Peyer's patch (tissue), 4 donors: ENCODE measurements around the gene PPP1CC. TPM values are rescaled to one million over a fixed set of nuclear protein-coding genes. Genes with fewer than 3 reads are reported as not detected.

Experiments
- DNase-seq, 3 donors: peaks; one replicate each; pipeline ENCODE4 v3.0.0-alpha.2; 2017 to 2019
- H3K27ac ChIP-seq, 4 donors: fragments of 200-600 bp; sonication (generic); one replicate each; pipeline ENCODE4 v1.5.1; 2016 to 2019
- H3K27me3 ChIP-seq, 2 donors: fragments of 200-600 bp; sonication (generic); one replicate each; pipeline ENCODE4 v1.5.1; 2019
- H3K36me3 ChIP-seq, 3 donors: fragments of 200-600 bp; sonication (generic); one replicate each; pipeline ENCODE4 v1.5.1; 2016 to 2019
- H3K4me1 ChIP-seq, 4 donors: fragments of 200-600 bp; sonication (generic); one replicate each; pipeline ENCODE4 v1.5.1; 2016 to 2019
- H3K4me3 ChIP-seq, 4 donors: fragments of 200-600 bp; sonication (generic); 1 replicate in 3 of 4; 2 replicates in 1 of 4; pipeline ENCODE4 v1.5.1; 2016 to 2019; ENCODE audit warnings: mild to moderate bottlenecking in 1 of 4
- H3K9me3 ChIP-seq, 4 donors: fragments of 200-600 bp; sonication (generic); one replicate each; pipeline ENCODE4 v1.5.1; 2016 to 2019; ENCODE audit warnings: mild to moderate bottlenecking in 1 of 4
- POLR2A ChIP-seq, 2 donors: fragments of 450-650 bp; IDR thresholded peaks; one replicate each; pipeline ENCODE4 v1.5.1; 2017; ENCODE audit warnings: antibody characterized with exemption in 2 of 2, mild to moderate bottlenecking in 2 of 2, moderate library complexity in 2 of 2
- total RNA-seq, 4 donors: library from RNA; depleted of rRNA; stranded (reverse); fragments of >200 nt; gene quantifications; one replicate each; pipeline ENCODE4 v1.1.0, GENCODE V29; 2016
- TF ChIP-seq, protein P1 (sequence below), 6 experiments: fragments of 450-650 bp in 4 of 6; fragments of 200-600 bp in 2 of 6; sonication (generic) in 1 of 6; IDR thresholded peaks; one replicate each; pipeline ENCODE4 v1.5.1; 2017 to 2019; ENCODE audit warnings: antibody characterized with exemption in 6 of 6, mild to moderate bottlenecking in 3 of 6, moderate library complexity in 1 of 6

The PPP1CC gene
- total RNA-seq, 4 donors from 2014 or later: 174 to 361 (median 217) TPM

DNA sequence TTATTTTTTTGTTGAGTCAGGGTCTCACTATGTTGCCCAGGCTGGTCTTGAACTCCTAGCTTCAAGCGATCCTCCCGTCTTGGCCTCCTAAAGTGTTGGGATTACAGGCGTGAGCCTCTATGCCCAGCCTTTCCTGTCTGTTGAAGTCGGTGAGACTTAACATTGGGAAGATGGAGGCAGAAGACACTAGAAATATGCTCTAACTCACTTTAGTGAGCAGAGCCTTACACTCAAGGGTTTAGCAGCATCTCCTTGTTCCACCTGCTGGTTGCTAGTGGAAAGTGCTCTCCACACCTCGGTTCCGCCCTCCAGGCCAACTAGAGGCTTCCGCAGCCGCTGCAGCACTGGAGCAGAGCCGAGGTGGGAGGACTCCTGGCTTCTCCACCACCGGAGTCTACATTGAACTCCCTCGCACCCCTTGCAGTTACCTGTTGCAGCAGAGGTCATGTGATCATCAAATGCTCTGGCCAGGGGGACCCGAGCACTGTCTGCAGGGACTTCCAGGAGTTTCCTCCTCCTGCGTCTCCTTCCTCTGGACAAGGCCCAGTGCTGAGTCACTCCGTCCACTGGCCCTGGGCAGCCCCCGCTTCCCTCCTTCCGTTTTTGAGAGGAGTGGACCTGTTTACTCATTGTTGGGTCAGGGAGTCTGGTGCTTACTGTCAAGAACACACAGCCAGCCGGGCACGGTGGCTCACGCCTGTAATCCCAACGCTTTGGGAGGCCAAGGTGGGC, 44.4 kb downstream of the PPP1CC start:
- Histone ChIP-seq H3K27ac (peak overlapping the region in 3 of 4 donors; percentile 43 to 64 (median 44)), H3K36me3 (no peaks in the 10 kb centered on the region), H3K27me3 (no peaks in the 10 kb centered on the region), H3K9me3 (no peaks in the 10 kb centered on the region), H3K4me1 (peaks cover 0 to 11% (median 4%) of the 10 kb centered on the region in 4 donors), H3K4me3 (peak overlapping the region in 2 of 4 donors; percentile 4 to 20)
- peak; percentile 71 to 90 (median 78) for DNase-seq
- TF ChIP-seq, protein P1, sequence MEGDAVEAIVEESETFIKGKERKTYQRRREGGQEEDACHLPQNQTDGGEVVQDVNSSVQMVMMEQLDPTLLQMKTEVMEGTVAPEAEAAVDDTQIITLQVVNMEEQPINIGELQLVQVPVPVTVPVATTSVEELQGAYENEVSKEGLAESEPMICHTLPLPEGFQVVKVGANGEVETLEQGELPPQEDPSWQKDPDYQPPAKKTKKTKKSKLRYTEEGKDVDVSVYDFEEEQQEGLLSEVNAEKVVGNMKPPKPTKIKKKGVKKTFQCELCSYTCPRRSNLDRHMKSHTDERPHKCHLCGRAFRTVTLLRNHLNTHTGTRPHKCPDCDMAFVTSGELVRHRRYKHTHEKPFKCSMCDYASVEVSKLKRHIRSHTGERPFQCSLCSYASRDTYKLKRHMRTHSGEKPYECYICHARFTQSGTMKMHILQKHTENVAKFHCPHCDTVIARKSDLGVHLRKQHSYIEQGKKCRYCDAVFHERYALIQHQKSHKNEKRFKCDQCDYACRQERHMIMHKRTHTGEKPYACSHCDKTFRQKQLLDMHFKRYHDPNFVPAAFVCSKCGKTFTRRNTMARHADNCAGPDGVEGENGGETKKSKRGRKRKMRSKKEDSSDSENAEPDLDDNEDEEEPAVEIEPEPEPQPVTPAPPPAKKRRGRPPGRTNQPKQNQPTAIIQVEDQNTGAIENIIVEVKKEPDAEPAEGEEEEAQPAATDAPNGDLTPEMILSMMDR (IDR thresholded peaks at IDR 0.05): peak; percentile 72 to 86 (median 78)
- no peak for TF ChIP-seq POLR2A (IDR thresholded peaks at IDR 0.05)

DNA sequence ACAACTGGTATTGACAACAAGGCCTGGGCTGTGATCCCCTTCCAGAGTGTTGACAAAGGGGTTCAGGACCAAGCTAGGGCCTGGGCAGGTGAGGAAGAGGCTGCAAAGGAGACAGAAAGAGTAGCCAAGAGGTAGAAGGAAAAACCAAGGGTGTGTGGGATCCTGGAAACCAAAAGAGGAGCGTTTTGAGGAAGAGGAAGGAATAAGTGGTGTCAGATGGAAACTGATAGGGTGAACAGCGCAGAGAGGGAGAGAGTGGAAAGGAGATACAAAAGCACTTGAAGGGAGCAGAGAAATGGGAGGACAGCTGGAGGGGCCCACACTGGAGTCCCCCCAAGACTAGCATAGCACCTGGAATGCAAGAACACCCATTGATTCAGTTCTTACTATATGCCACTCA, 45.5 kb downstream of the PPP1CC start:
- no peak overlapping the region for H3K4me3 ChIP-seq
- DNase-seq: peak in 1 of 3 donors; percentile 9
- H3K27ac ChIP-seq: no peak overlapping the region
- no peaks in the 10 kb centered on the region for H3K36me3 ChIP-seq
- TF ChIP-seq, protein P1 (IDR thresholded peaks at IDR 0.05): no peak
- no peak for TF ChIP-seq POLR2A (IDR thresholded peaks at IDR 0.05)
- no peaks in the 10 kb centered on the region for H3K9me3 ChIP-seq
- no peaks in the 10 kb centered on the region for H3K27me3 ChIP-seq
- H3K4me1 ChIP-seq: peaks cover 0 to 11% (median 4%) of the 10 kb centered on the region in 4 donors

GRCh38 chr12:110696283-110696682, 46.4 kb downstream of the PPP1CC start:
- H3K36me3 ChIP-seq: no peaks in the 10 kb centered on the region
- no peak overlapping the region for H3K4me3 ChIP-seq
- TF ChIP-seq POLR2A (IDR thresholded peaks at IDR 0.05): no peak
- TF ChIP-seq, protein P1 (IDR thresholded peaks at IDR 0.05): no peak
- H3K27ac ChIP-seq: no peak overlapping the region
- H3K9me3 ChIP-seq: no peaks in the 10 kb centered on the region
- peaks cover 0 to 11% (median 4%) of the 10 kb centered on the region in 4 donors for H3K4me1 ChIP-seq
- DNase-seq: no peak
- H3K27me3 ChIP-seq: no peaks in the 10 kb centered on the region

GRCh38 chr12:110694330-110694901, 48.3 kb downstream of the PPP1CC start:
- H3K4me3 ChIP-seq: no peak overlapping the region
- peaks cover 0 to 21% (median 8%) of the 10 kb centered on the region in 4 donors for H3K4me1 ChIP-seq
- TF ChIP-seq, protein P1 (IDR thresholded peaks at IDR 0.05): no peak
- no peak for TF ChIP-seq POLR2A (IDR thresholded peaks at IDR 0.05)
- H3K27ac ChIP-seq: peak overlapping the region in 3 of 4 donors; percentile 42 to 49 (median 43)
- no peaks in the 10 kb centered on the region for H3K27me3 ChIP-seq
- H3K9me3 ChIP-seq: no peaks in the 10 kb centered on the region
- no peaks in the 10 kb centered on the region for H3K36me3 ChIP-seq
- peak in 1 of 3 donors; percentile 53 for DNase-seq

DNA sequence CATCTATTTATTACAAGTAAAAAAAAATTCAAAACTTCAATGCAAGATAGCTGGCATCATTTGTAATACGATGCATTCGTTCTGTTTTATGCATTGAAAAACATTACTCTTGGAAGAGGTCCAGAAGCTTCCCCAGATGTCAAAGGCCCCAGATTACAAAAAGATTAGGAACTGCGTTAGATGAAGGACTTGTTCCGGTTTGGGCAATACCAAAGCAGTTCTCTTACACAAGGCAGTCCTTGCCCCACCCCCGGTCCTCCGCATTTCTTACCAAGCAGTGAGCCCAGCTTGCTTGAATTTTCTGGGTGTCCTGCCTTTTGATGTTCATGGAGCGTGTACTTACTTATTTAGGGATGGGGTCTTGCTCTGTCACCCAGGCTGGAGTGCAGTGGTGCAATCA, 49.0 kb downstream of the PPP1CC start:
- no peaks in the 10 kb centered on the region for H3K9me3 ChIP-seq
- no peaks in the 10 kb centered on the region for H3K27me3 ChIP-seq
- TF ChIP-seq, protein P1 (IDR thresholded peaks at IDR 0.05): no peak
- TF ChIP-seq POLR2A (IDR thresholded peaks at IDR 0.05): no peak
- H3K4me1 ChIP-seq: peaks cover 0 to 22% (median 8%) of the 10 kb centered on the region in 4 donors
- H3K36me3 ChIP-seq: no peaks in the 10 kb centered on the region
- no peak for DNase-seq
- H3K4me3 ChIP-seq: no peak overlapping the region
- H3K27ac ChIP-seq: peak overlapping the region in 3 of 4 donors; percentile 42 to 49 (median 43)
